Pons (tissue), 1 donor: ENCODE measurements around the gene ADAMTS6.
"Not testable (repeated sequence)": the region's sequence is repeated elsewhere in the genome, so short reads cannot be mapped to it uniquely, and the experiment has no call there.

Experiments
- DNase-seq: peaks from one replicate; pipeline ENCODE4 v3.0.0-alpha.2; 2016; ENCODE audit warnings: low spot score

Gene ADAMTS6

GRCh38 chr5:65366655-65367054 lies 115.1 kb downstream of the ADAMTS6 start:
- DNase-seq: peak; percentile 26

- no peak for DNase-seq
Measured at GRCh38 chr5:65364907-65365306, 116.8 kb downstream of the ADAMTS6 start.

- DNase-seq: no peak
Measured at GRCh38 chr5:65363499-65363898, 118.2 kb downstream of the ADAMTS6 start.

- peak; percentile 25 for DNase-seq
Measured at GRCh38 chr5:65359981-65360380, 121.7 kb downstream of the ADAMTS6 start.

- DNase-seq: no peak
Measured at GRCh38 chr5:65359569-65359968, 122.2 kb downstream of the ADAMTS6 start.

- DNase-seq: no peak
Measured at GRCh38 chr5:65356274-65356673, 125.4 kb downstream of the ADAMTS6 start.

- DNase-seq: no peak
Measured at GRCh38 chr5:65355301-65355700, 126.4 kb downstream of the ADAMTS6 start.

GRCh38 chr5:65341835-65342234 lies 139.9 kb downstream of the ADAMTS6 start:
- DNase-seq: no peak

- no peak for DNase-seq
Measured at GRCh38 chr5:65338606-65339151, 143.0 kb downstream of the ADAMTS6 start.

GRCh38 chr5:65334077-65334476 lies 147.6 kb downstream of the ADAMTS6 start:
- DNase-seq: no peak

GRCh38 chr5:65332591-65332990 lies 149.1 kb downstream of the ADAMTS6 start:
- DNase-seq: no peak

GRCh38 chr5:65329266-65329665 lies 152.5 kb downstream of the ADAMTS6 start:
- no peak for DNase-seq

- no peak for DNase-seq
Measured at GRCh38 chr5:65327582-65327981, 154.1 kb downstream of the ADAMTS6 start.

- DNase-seq: no peak
Measured at GRCh38 chr5:65326922-65327321, 154.8 kb downstream of the ADAMTS6 start.

- DNase-seq: no peak
Measured at GRCh38 chr5:65324226-65324625, 157.5 kb downstream of the ADAMTS6 start.

GRCh38 chr5:65320704-65321103 lies 161.0 kb downstream of the ADAMTS6 start:
- not testable (repeated sequence) for DNase-seq

GRCh38 chr5:65320250-65320649 lies 161.5 kb downstream of the ADAMTS6 start:
- DNase-seq: no peak

- no peak for DNase-seq
Measured at GRCh38 chr5:65307931-65308330, 173.8 kb downstream of the ADAMTS6 start.

GRCh38 chr5:65307088-65307487 lies 174.6 kb downstream of the ADAMTS6 start:
- no peak for DNase-seq

- DNase-seq: no peak
Measured at GRCh38 chr5:65305913-65306312, 175.8 kb downstream of the ADAMTS6 start.

- DNase-seq: no peak
Measured at GRCh38 chr5:65299861-65300260, 181.9 kb downstream of the ADAMTS6 start.

GRCh38 chr5:65296067-65296466 lies 185.7 kb downstream of the ADAMTS6 start:
- DNase-seq: no peak

GRCh38 chr5:65292196-65292595 lies 189.5 kb downstream of the ADAMTS6 start:
- DNase-seq: no peak

- no peak for DNase-seq
Measured at GRCh38 chr5:65290677-65291076, 191.0 kb downstream of the ADAMTS6 start.

GRCh38 chr5:65288657-65289056 lies 193.1 kb downstream of the ADAMTS6 start:
- DNase-seq: no peak
